ENCODE measurements around the gene SLC66A2.
"Not testable (repeated sequence)": the region's sequence is repeated elsewhere in the genome, so short reads cannot be mapped to it uniquely, and the experiment has no call there.

Gene SLC66A2

DNA sequence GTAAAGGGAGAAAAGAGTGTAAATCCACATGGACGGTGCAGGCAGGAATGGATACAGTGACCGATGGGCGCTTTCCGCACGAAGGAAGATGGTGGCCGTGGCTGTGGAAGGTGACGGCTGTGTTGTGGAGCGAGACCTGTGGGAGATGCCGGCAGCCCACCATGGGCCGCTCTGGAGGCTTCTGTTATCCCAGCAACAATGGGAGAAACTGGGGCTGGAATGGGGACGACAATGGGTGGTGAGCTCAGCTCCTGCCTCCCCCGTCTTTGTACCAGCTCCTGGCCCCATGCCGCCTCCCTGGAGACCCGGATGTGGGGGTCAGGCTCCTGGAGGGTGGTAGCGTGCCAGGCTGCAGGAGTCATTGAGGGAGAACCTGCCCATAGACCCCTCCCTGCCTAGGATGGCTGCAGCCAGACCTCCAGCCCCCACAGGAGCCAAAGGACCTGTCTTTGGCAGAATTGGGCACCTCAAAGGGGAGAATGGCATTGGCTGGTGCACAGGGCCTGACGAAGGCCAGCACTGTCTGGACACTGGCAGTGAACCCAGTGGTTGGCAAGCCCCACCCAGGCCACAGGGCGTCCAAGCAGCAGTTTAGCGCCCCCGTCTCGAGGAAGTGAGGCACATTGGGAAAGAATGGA lies 72.6 kb downstream of the SLC66A2 start:
- Histone ChIP-seq H3K9me3 (no peaks in the 10 kb centered on the region), H3K4me3 (ENCODE audit: low read depth in 1 of 2, low read length in 1 of 2) (no peak overlapping the region), H3K27ac (no peak overlapping the region), H3K27me3 (no peaks in the 10 kb centered on the region), H3K4me1 (ENCODE audit: control insufficient read depth in 1 of 2, insufficient read depth in 1 of 2, low read depth in 1 of 2, low read length in 1 of 2) (no peaks in the 10 kb centered on the region), H3K36me3 (no peaks in the 10 kb centered on the region)
- TF ChIP-seq, protein P1, sequence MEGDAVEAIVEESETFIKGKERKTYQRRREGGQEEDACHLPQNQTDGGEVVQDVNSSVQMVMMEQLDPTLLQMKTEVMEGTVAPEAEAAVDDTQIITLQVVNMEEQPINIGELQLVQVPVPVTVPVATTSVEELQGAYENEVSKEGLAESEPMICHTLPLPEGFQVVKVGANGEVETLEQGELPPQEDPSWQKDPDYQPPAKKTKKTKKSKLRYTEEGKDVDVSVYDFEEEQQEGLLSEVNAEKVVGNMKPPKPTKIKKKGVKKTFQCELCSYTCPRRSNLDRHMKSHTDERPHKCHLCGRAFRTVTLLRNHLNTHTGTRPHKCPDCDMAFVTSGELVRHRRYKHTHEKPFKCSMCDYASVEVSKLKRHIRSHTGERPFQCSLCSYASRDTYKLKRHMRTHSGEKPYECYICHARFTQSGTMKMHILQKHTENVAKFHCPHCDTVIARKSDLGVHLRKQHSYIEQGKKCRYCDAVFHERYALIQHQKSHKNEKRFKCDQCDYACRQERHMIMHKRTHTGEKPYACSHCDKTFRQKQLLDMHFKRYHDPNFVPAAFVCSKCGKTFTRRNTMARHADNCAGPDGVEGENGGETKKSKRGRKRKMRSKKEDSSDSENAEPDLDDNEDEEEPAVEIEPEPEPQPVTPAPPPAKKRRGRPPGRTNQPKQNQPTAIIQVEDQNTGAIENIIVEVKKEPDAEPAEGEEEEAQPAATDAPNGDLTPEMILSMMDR (IDR thresholded peaks at IDR 0.05), result no peak

DNA sequence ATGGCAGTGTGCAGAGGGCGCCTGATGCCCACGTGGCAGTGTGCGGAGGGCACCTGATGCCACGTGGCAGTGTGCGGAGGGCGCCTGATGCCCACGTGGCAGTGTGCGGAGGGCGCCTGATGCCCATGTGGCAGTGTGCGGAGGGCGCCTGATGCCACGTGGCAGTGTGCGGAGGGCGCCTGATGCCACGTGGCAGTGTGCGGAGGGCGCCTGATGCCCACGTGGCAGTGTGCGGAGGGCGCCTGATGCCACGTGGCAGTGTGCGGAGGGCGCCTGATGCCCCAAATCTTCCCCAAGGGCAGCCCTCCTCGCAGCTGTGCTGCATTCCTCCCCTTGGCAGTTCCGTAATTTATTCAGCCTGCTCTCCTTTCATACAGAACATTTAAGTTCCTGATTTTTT lies 73.2 kb downstream of the SLC66A2 start:
- H3K27ac ChIP-seq; H3K9me3 ChIP-seq; H3K27me3 ChIP-seq; H3K4me3 ChIP-seq (ENCODE audit: low read depth in 1 of 2, low read length in 1 of 2); H3K36me3 ChIP-seq; H3K4me1 ChIP-seq (ENCODE audit: control insufficient read depth in 1 of 2, insufficient read depth in 1 of 2, low read depth in 1 of 2, low read length in 1 of 2): not testable (repeated sequence)

DNA sequence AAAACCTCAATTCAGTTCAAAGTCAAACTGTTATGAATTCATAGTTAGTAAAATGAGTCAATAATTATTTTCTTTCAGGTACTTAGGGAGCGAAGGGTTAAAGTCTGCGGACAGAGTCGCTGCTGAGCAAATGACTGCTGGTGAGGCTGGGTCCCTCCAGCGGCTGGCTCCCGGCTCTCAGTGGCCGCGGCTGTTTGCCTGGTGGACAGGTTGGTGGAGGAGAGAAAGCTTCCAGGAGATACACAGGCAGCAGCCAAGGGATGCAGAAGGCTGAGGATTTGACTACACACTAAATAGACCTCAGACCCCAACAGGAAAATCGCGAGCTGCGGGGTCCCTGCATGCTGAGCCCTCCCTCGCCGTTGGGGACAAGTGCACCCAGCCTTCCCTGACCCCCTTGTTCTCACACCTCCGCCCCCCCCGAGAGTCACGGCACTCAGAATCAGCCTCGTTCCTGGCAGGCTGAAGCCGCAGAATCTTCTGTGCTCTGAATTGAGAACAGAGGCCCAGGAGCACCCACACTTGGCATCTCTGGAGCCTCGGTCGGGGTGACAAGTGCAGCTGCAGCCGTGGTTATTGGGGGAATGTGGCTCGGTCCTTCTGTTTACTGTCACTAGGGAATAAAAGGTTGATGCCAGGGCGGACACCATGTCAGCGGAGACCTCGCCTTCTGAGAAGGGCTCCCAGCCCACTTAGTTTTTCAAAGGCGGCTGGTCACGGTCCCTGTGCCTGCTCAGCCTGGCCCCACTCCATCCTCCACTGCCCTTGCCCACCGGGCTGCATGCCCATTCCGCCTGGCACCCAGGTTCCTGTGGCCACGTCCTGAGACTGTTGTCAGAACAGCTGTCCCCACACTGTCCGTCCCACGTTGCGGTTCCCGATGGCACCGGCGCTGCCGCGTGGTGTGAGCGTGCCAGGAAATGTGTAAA lies 74.0 kb downstream of the SLC66A2 start:
- H3K4me1 ChIP-seq (ENCODE audit: control insufficient read depth in 1 of 2, insufficient read depth in 1 of 2, low read depth in 1 of 2, low read length in 1 of 2), result no peaks in the 10 kb centered on the region
- peaks cover 4% of the 10 kb centered on the region for H3K27me3 ChIP-seq
- no peak overlapping the region for H3K4me3 ChIP-seq (ENCODE audit: low read depth in 1 of 2, low read length in 1 of 2)
- H3K27ac ChIP-seq, result no peak overlapping the region
- H3K9me3 ChIP-seq, result no peaks in the 10 kb centered on the region
- TF ChIP-seq, protein P1 (IDR thresholded peaks at IDR 0.05), result no peak
- H3K36me3 ChIP-seq, result no peaks in the 10 kb centered on the region

DNA sequence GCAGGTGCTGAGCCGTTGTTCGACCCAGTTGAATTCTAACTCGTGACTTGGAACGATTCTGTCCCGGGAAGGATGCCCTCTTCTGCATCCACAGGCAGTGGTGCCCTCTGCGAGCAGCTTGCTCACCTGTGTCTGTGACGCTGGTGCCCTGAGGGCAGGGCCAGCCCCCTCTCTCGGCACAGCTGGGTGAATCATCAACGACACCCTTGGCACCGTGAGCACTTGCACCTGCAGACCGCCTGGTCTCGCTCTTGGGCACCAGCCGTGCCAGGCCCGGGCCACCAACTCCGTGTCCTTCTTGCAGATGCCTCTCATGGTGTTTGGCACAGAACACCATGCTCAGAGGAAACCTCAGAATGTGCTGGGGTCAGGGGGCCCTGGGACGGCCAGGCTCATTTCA lies 75.0 kb downstream of the SLC66A2 start:
- peaks cover 4% of the 10 kb centered on the region for H3K27me3 ChIP-seq
- no peaks in the 10 kb centered on the region for H3K36me3 ChIP-seq

DNA sequence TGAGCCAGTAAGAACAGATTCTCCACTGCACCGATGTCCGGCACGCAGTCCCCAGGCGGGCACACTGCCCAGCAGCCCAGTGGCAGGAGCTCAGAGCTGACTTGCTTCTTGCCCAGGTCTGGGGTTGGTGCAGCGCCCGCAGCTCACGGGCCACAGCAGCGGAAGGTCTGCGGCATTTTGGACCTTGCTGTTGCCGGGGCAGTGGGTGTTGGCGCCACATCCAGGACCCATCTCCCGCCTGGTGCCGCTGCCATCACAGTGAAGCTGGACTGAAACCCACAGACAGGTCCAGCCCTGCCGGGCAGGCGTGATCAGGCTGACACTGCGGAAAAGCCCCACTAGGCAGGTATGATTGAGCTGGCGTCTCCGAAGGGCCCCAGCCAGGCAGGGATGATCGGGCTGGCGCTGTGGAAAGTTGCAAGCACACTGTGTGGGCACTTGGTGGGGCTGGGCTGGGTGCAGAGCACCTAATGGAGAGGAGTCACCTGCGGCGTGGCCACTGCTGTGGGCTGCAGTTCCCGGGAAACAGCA lies 75.5 kb downstream of the SLC66A2 start:
- H3K9me3 ChIP-seq, result no peaks in the 10 kb centered on the region
- peaks cover 4% of the 10 kb centered on the region for H3K27me3 ChIP-seq
- TF ChIP-seq, protein P1 (IDR thresholded peaks at IDR 0.05), result no peak
- H3K4me1 ChIP-seq (ENCODE audit: control insufficient read depth in 1 of 2, insufficient read depth in 1 of 2, low read depth in 1 of 2, low read length in 1 of 2), result no peaks in the 10 kb centered on the region
- H3K27ac ChIP-seq, result no peak overlapping the region
- no peak overlapping the region for H3K4me3 ChIP-seq (ENCODE audit: low read depth in 1 of 2, low read length in 1 of 2)
- H3K36me3 ChIP-seq, result no peaks in the 10 kb centered on the region

More for the DNA sequence above, 75.0 kb downstream of the SLC66A2 start:
- TF ChIP-seq, protein P1 (IDR thresholded peaks at IDR 0.05), result no peak
- no peak overlapping the region for H3K27ac ChIP-seq
- no peaks in the 10 kb centered on the region for H3K4me1 ChIP-seq (ENCODE audit: control insufficient read depth in 1 of 2, insufficient read depth in 1 of 2, low read depth in 1 of 2, low read length in 1 of 2)
- H3K9me3 ChIP-seq, result no peaks in the 10 kb centered on the region
- no peak overlapping the region for H3K4me3 ChIP-seq (ENCODE audit: low read depth in 1 of 2, low read length in 1 of 2)

DNA sequence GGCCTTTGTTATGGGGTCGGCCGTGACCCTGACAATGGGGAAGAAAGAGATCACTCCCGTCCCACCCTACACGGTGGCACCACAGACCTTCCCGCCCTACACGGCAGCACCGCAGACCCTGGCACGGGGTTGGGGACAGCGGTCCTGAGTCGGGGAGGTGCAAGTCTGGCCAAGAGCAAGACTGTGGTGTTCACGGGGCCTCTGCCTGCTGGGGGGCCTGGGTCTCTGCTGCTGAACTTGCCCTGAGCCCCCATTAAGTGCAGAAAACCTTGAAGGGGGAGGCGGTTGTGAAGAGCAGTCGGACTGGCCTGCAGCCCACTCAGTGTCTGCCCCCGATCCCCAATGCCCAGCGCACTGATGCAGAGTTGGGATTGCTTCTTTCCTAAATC lies 75.9 kb downstream of the SLC66A2 start:
- Histone ChIP-seq H3K27ac (no peak overlapping the region), H3K36me3 (no peaks in the 10 kb centered on the region), H3K4me3 (ENCODE audit: low read depth in 1 of 2, low read length in 1 of 2) (no peak overlapping the region), H3K27me3 (peaks cover 4% of the 10 kb centered on the region), H3K9me3 (no peaks in the 10 kb centered on the region), H3K4me1 (ENCODE audit: control insufficient read depth in 1 of 2, insufficient read depth in 1 of 2, low read depth in 1 of 2, low read length in 1 of 2) (no peaks in the 10 kb centered on the region)
- TF ChIP-seq, protein P1 (IDR thresholded peaks at IDR 0.05), result no peak
